Measurements from ENCODE around the gene HEPHL1.
"Not testable (repeated sequence)": the region's sequence is repeated elsewhere in the genome, so short reads cannot be mapped to it uniquely, and the experiment has no call there.

The HEPHL1 gene

GRCh38 chr11:94153320-94153719, 132.2 kb downstream of the HEPHL1 start:
- DNase-seq: no peak

- DNase-seq: no peak
These were observed 133.1 kb downstream of the HEPHL1 start for GRCh38 chr11:94154095-94154856.

- DNase-seq: not testable (repeated sequence)
These were observed 136.2 kb downstream of the HEPHL1 start for GRCh38 chr11:94157339-94157738.
